Prostate gland (tissue), 2 donors: ENCODE results near the gene CTTN.

Experiments
- POLR2AphosphoS5 ChIP-seq: sonication (generic); formaldehyde crosslinking; IDR thresholded peaks from one replicate; pipeline ENCODE4 v1.6.1; 2017; ENCODE audit warnings: antibody characterized with exemption
- TF ChIP-seq, protein P1 (sequence below), 4 experiments: fragments of 200-600 bp in 2 of 4; fragments of 450-650 bp in 2 of 4; sonication (generic) in 2 of 4; IDR thresholded peaks; 1 replicate in 3 of 4; 2 replicates in 1 of 4; pipeline ENCODE4 v1.5.1; 2016 to 2019; ENCODE audit warnings: antibody characterized with exemption in 4 of 4, mild to moderate bottlenecking in 2 of 4, moderate library complexity in 2 of 4

DNA sequence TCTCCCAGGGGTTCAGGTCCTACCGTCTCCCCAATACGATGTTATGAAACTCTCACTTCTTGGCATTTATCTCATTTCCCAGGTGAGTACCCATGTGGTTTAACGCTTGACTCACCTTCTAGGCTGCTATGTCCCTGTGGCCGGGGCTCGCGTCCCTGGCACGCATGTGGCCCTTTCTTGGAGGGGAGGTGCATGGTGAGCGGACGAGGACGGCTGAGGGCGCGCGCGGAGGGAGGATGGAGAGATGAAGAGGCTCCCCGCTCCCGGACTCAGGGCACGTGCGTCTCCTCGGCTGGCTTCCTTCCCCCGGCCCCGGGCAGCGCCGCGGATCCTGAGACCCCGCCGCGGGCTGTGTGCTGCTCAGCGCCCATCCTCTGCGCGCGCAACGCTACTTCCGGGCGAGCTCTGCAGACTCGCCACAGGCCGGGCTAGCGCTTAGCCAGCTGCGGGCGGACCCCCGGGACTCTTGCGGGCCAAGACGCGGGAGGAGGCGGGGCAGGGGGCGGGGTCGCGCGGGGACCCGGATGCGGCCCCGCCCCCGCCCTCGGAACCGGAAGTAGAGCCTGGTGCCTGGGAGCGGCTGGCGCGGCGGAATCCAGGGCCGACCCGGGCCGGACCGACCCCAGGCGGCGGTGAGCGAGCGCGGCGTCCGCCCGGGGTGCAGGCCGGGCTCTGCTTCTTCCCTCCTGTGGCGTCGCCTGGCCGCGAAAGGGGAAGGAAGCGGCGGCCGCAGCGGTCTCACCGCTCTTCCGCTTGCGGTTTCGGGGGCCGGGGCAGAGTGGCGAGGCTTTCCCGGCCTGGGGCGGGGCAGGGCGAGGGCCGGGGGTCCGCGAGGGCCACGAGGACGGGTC, at the start of gene CTTN:
- TF ChIP-seq, protein P1, sequence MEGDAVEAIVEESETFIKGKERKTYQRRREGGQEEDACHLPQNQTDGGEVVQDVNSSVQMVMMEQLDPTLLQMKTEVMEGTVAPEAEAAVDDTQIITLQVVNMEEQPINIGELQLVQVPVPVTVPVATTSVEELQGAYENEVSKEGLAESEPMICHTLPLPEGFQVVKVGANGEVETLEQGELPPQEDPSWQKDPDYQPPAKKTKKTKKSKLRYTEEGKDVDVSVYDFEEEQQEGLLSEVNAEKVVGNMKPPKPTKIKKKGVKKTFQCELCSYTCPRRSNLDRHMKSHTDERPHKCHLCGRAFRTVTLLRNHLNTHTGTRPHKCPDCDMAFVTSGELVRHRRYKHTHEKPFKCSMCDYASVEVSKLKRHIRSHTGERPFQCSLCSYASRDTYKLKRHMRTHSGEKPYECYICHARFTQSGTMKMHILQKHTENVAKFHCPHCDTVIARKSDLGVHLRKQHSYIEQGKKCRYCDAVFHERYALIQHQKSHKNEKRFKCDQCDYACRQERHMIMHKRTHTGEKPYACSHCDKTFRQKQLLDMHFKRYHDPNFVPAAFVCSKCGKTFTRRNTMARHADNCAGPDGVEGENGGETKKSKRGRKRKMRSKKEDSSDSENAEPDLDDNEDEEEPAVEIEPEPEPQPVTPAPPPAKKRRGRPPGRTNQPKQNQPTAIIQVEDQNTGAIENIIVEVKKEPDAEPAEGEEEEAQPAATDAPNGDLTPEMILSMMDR (IDR thresholded peaks at IDR 0.05), result no peak
- peak; percentile 29 for TF ChIP-seq POLR2AphosphoS5
